Ishikawa (cell line): Measurements from ENCODE around the gene CCNK.

Experiments used
- CEBPB ChIP-seq: IDR thresholded peaks from 2 replicates; pipeline ENCODE4 v1.6.1; 2012
- CREB1 ChIP-seq: IDR thresholded peaks from 2 replicates; pipeline ENCODE4 v1.6.1; 2012; ENCODE audit warnings: low read depth
- EGR1 ChIP-seq: IDR thresholded peaks from 2 replicates; pipeline ENCODE4 v1.6.1; 2012
- EP300 ChIP-seq: IDR thresholded peaks from 2 replicates; pipeline ENCODE4 v1.6.1; 2012; ENCODE audit warnings: borderline replicate concordance
- FOXM1 ChIP-seq: IDR thresholded peaks from 2 replicates; pipeline ENCODE4 v1.6.1; 2012; ENCODE audit warnings: low read depth, borderline replicate concordance
- MAX ChIP-seq: IDR thresholded peaks from 2 replicates; pipeline ENCODE4 v1.6.1; 2012
- NFIC ChIP-seq: IDR thresholded peaks from 2 replicates; pipeline ENCODE4 v1.6.1; 2012
- RAD21 ChIP-seq: IDR thresholded peaks from 2 replicates; pipeline ENCODE4 v1.6.1; 2012; ENCODE audit warnings: low read depth
- REST ChIP-seq: IDR thresholded peaks from 2 replicates; pipeline ENCODE4 v1.6.1; 2012; ENCODE audit warnings: low read depth, mild to moderate bottlenecking
- TAF1 ChIP-seq: IDR thresholded peaks from 2 replicates; pipeline ENCODE4 v1.6.1; 2012; ENCODE audit warnings: low read depth, mild to moderate bottlenecking
- TCF12 ChIP-seq: IDR thresholded peaks from 2 replicates; pipeline ENCODE4 v1.6.1; 2012; ENCODE audit warnings: low read depth
- TEAD4 ChIP-seq: IDR thresholded peaks from 2 replicates; pipeline ENCODE4 v1.6.1; 2012
- USF1 ChIP-seq: IDR thresholded peaks from 2 replicates; pipeline ENCODE4 v1.6.1; 2012
- YY1 ChIP-seq: IDR thresholded peaks from 2 replicates; pipeline ENCODE4 v1.6.1; 2012; ENCODE audit warnings: low read depth
- ZBTB7A ChIP-seq: IDR thresholded peaks from 2 replicates; pipeline ENCODE4 v1.6.1; 2012; ENCODE audit warnings: low read depth

CCNK gene

GRCh38 chr14:99560922-99561683 lies 79.9 kb downstream of the CCNK start:
- TF ChIP-seq REST (peak; percentile 36; the same call in 1 of the 2 replicates), CREB1 (no peak), TAF1 (no peak), TEAD4 (peak; percentile 97), FOXM1 (peak; percentile 91), EP300 (peak; percentile 98), RAD21 (peak; percentile 49; the same call in 1 of the 2 replicates), MAX (peak; percentile 86), ZBTB7A (peak; percentile 80), EGR1 (peak; percentile 78), TCF12 (peak; percentile 100), NFIC (peak; percentile 100), CEBPB (peak; percentile 83), YY1 (peak; percentile 79), USF1 (peak; percentile 81)

GRCh38 chr14:99561864-99562263 lies 80.7 kb downstream of the CCNK start:
- no peak for TF ChIP-seq ZBTB7A
- no peak for TF ChIP-seq NFIC
- no peak for TF ChIP-seq TAF1
- TF ChIP-seq FOXM1, result no peak
- no peak for TF ChIP-seq EGR1
- no peak for TF ChIP-seq YY1
- TF ChIP-seq RAD21, result no peak
- TF ChIP-seq MAX, result peak; percentile 29; the same call in 1 of the 2 replicates
- no peak for TF ChIP-seq TCF12
- TF ChIP-seq CEBPB, result peak; percentile 44; the same call in 1 of the 2 replicates
- peak; percentile 66 for TF ChIP-seq TEAD4
- TF ChIP-seq REST, result no peak
- TF ChIP-seq EP300, result peak; percentile 76
- TF ChIP-seq USF1, result no peak
- peak; percentile 55; the same call in 1 of the 2 replicates for TF ChIP-seq CREB1
